Heart left ventricle (tissue), 13 donors: ENCODE measurements around the gene PDIA6.

Source experiments
- CTCF ChIP-seq, 12 donors: fragments of 200-600 bp; sonication (generic) in 4 of 12; IDR thresholded peaks; one replicate each; pipeline versions ENCODE4 v1.5.0 to v1.8.0; 2018 to 2022; ENCODE audit warnings: antibody characterized with exemption in 12 of 12, mild to moderate bottlenecking in 5 of 12
- POLR2A ChIP-seq, 2 donors: fragments of 450-650 bp; IDR thresholded peaks; one replicate each; pipeline ENCODE4 v1.6.1; 2017; ENCODE audit warnings: antibody characterized with exemption in 2 of 2, mild to moderate bottlenecking in 2 of 2, moderate library complexity in 2 of 2
- donor health status: ischemic (EF 13 %, LVEDD 7.1; RV severe dilation, severe dysfunction).
- donor health status: DM: no; HTN: yes; CAD: no.
- donor health status: DM: no; HTN: no; CAD: no.
- donor health status: ischemic (EF 25% LVEDD 6.9; RV normal size, moderate dysfunction).
- donor health status: ischemic (EF 25% LVEDD 5.7; RV mildly dilated, moderate dysfunction).
- donor health status: ischemic (EF 35%, LVEDD 5.7; RV mildly dilated, moderate dysfunction).
- donor health status: nonischemic (EF 11% LVEDD 7.7; RV severe dilation, severe dysfunction).
- donor health status: DM: yes; HTN: yes; CAD: no.
- donor health status: PGD.
- donor health status: ischemic (EF 29% LVEDD 5.4; RV normal size, mild dysfunction).
- donor health status: nonischemic (EF 23%, LVEDD 6.1; RV moderate dilation, normal function).

GRCh38 chr2:10794876-10795275 lies 17.7 kb downstream of the PDIA6 start:
- TF ChIP-seq CTCF (IDR thresholded peaks at IDR 0.05) = no peak
- TF ChIP-seq POLR2A (IDR thresholded peaks at IDR 0.05) = no peak
